ENCODE measurements around the gene ZNF281.

- TF ChIP-seq CTCF (conservative IDR thresholded peaks at IDR 0.05; ENCODE audit: low read length) (no peak), EZH2phosphoT487 (IDR thresholded peaks at IDR 0.05; ENCODE audit: borderline replicate concordance) (no peak)
These were observed 23.8 kb upstream of the ZNF281 start for GRCh38 chr1:200433586-200433985.

All from Loucy (cell line).